T-helper 17 cell (primary cell): Measurements from ENCODE around the gene ATP8B1. TPM values are rescaled to one million over a fixed set of nuclear protein-coding genes. Genes with fewer than 3 reads are reported as not detected.
"Not testable (repeated sequence)": the region's sequence is repeated elsewhere in the genome, so short reads cannot be mapped to it uniquely, and the experiment has no call there.

ENCODE experiments used
- ATAC-seq: fragments of 150-1000 bp; cut with Tn5 transposase; 2 replicates; pipeline ENCODE4 v1.10.0; 2021; ENCODE audit warnings: mild to moderate bottlenecking, moderate library complexity
- DNase-seq, 3 donors: peaks; one replicate each; pipeline versions ENCODE4 v3.0.0 to v3.0.0-alpha.2; 2020 to 2021
- H3K9me3 ChIP-seq: one replicate; pipeline ENCODE4 v1.7.0; 2013; ENCODE audit warnings: low read length, mild to moderate bottlenecking; ENCODE audit not compliant: control insufficient read depth, poor library complexity, severe bottlenecking
- H3K27ac Mint-ChIP-seq: one replicate; pipeline ENCODE4 v1.8.0; 2022; ENCODE audit warnings: mild to moderate bottlenecking, moderate library complexity, mixed read lengths
- H3K27me3 Mint-ChIP-seq: one replicate; pipeline ENCODE4 v1.8.0; 2022; ENCODE audit warnings: mixed read lengths
- H3K36me3 Mint-ChIP-seq: one replicate; pipeline ENCODE4 v1.8.0; 2022; ENCODE audit warnings: low read depth, mixed read lengths
- H3K4me1 Mint-ChIP-seq: one replicate; pipeline ENCODE4 v1.8.0; 2022; ENCODE audit warnings: mild to moderate bottlenecking, mixed read lengths
- H3K4me3 Mint-ChIP-seq: one replicate; pipeline ENCODE4 v1.8.0; 2022; ENCODE audit warnings: mild to moderate bottlenecking, moderate library complexity, mixed read lengths
- total RNA-seq, 4 donors: library from RNA in 2 of 4; stranded (reverse) in 2 of 4; gene quantifications; one replicate each; pipeline ENCODE4 v1.2.3 and lab custom pipeline; 2022 to 2026

Gene ATP8B1
- total RNA-seq, 2 donors from 2014 or later, result not detected

- no peak overlapping the region for H3K4me3 Mint-ChIP-seq
Observed at GRCh38 chr18:57834616-57835015, 31.5 kb upstream of the ATP8B1 start.

GRCh38 chr18:57833441-57834101 is 30.5 kb upstream of the ATP8B1 start:
- no peak for DNase-seq
- ATAC-seq, result no peak
- H3K27ac Mint-ChIP-seq, result peak overlapping the region; percentile 37

More at GRCh38 chr18:57834616-57835015, 31.5 kb upstream of the ATP8B1 start:
- H3K36me3 Mint-ChIP-seq, result peaks cover 5% of the 10 kb centered on the region
- H3K4me1 Mint-ChIP-seq, result peaks cover 16% of the 10 kb centered on the region
- H3K27ac Mint-ChIP-seq, result peak overlapping the region; percentile 37
- H3K27me3 Mint-ChIP-seq, result peaks cover 19% of the 10 kb centered on the region
- no peak for ATAC-seq
- no peak for DNase-seq
- H3K9me3 ChIP-seq, result no peaks in the 10 kb centered on the region

DNA sequence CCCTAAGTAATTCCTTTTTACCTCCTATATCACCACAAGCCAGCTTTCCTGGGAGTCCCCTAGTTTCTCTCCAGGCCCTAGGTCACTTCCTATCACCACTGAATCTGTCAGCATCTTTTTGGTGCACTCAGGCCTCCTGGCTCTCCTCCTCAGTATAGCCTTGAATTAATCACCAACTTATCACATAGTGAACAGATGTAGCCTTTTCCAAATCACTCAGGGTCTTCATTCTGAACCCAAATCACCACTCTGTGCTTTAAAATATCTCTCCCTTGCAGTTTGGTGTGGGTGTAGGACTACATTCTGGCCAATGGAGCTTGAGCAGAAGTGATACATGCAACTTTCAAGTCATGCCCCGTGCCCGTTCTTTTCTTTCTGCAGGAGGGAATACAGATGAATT is 29.6 kb upstream of the ATP8B1 start:
- peaks cover 16% of the 10 kb centered on the region for H3K4me1 Mint-ChIP-seq
- no peak overlapping the region for H3K27ac Mint-ChIP-seq
- ATAC-seq (no peak), DNase-seq (no peak)
- H3K9me3 ChIP-seq, result no peaks in the 10 kb centered on the region
- H3K4me3 Mint-ChIP-seq, result no peak overlapping the region
- peaks cover 5% of the 10 kb centered on the region for H3K36me3 Mint-ChIP-seq
- H3K27me3 Mint-ChIP-seq, result peaks cover 10% of the 10 kb centered on the region

More at GRCh38 chr18:57833441-57834101, 30.5 kb upstream of the ATP8B1 start:
- H3K4me1 Mint-ChIP-seq, result peaks cover 16% of the 10 kb centered on the region
- peaks cover 5% of the 10 kb centered on the region for H3K36me3 Mint-ChIP-seq
- no peaks in the 10 kb centered on the region for H3K9me3 ChIP-seq
- peak overlapping the region; percentile 72 for H3K4me3 Mint-ChIP-seq
- H3K27me3 Mint-ChIP-seq, result peaks cover 15% of the 10 kb centered on the region

DNA sequence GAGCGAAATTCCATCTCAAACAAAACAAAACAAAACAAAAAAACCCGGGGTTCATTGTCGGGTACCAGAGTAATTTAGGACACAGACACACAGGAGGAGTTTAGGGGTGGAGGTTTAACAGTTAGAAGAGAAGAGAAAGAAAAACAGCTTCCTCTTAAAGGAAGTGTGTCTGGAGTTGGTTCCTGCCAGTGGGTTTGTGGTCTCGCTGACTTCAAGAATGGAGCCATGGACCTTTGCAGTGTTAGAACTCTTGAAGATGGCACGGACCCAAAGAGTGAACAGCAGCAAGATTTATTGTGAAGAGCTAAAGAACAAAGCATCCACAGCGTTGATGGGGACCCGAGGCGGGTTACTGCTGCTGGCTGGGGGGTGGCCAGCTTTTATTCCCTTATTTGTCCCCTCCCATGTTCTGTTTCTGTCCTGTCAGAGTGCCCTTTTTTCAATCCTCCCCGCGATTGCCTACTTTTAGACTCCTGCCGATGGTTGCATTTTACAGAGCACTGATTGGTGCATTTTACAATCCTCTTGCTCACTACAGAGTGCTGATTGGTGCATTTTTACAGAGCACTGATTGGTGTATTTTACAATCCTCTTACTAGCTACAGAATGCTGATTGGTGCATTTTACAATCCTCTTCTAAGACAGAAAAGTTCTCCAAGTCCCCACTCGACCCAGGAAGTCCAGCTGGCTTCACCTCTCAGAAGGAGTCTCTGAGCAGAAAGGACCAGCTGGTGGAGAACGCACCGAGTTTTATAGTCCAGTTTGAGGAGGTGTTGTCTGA is 28.7 kb upstream of the ATP8B1 start:
- no peaks in the 10 kb centered on the region for H3K9me3 ChIP-seq
- Mint-ChIP-seq H3K27ac (no peak overlapping the region), H3K4me1 (peaks cover 16% of the 10 kb centered on the region), H3K27me3 (peaks cover 10% of the 10 kb centered on the region), H3K4me3 (no peak overlapping the region), H3K36me3 (peaks cover 3% of the 10 kb centered on the region)
- ATAC-seq, result no peak
- DNase-seq, result no peak

GRCh38 chr18:57827646-57828045 is 24.5 kb upstream of the ATP8B1 start:
- no peaks in the 10 kb centered on the region for H3K9me3 ChIP-seq
- H3K4me3 Mint-ChIP-seq, result no peak overlapping the region
- DNase-seq (no peak), ATAC-seq (no peak)
- H3K36me3 Mint-ChIP-seq, result peaks cover 2% of the 10 kb centered on the region
- H3K27ac Mint-ChIP-seq, result no peak overlapping the region
- H3K4me1 Mint-ChIP-seq, result peaks cover 4% of the 10 kb centered on the region
- H3K27me3 Mint-ChIP-seq, result peaks cover 21% of the 10 kb centered on the region

DNA sequence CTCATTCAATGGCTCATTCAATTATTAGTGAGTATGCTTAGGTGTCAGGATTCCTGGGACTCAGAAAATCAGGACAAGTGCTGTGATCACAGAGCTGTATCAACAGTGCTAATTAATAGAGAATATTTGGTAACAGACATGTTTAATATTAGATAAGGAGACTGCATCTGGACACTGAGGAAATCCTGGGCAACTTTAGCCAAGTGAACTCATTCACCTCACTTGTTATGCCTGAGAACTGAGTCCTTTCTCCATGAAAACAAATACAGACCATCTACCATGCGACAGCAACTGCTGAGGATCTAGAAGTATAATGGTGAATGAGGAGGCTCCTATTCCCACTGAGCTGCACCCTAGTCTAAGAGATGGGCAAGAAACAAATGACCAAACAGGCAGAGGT is 23.1 kb upstream of the ATP8B1 start:
- ATAC-seq (no peak), DNase-seq (no peak)
- H3K9me3 ChIP-seq, result no peaks in the 10 kb centered on the region
- Mint-ChIP-seq H3K27ac (no peak overlapping the region), H3K36me3 (no peaks in the 10 kb centered on the region), H3K4me3 (no peak overlapping the region), H3K27me3 (peaks cover 21% of the 10 kb centered on the region), H3K4me1 (no peaks in the 10 kb centered on the region)

- H3K9me3 ChIP-seq, DNase-seq, H3K4me1 Mint-ChIP-seq, ATAC-seq, H3K27ac Mint-ChIP-seq, H3K4me3 Mint-ChIP-seq, H3K36me3 Mint-ChIP-seq: not testable (repeated sequence)
- peaks cover 26% of the 10 kb centered on the region for H3K27me3 Mint-ChIP-seq
Observed at GRCh38 chr18:57820583-57820982, 17.5 kb upstream of the ATP8B1 start.

- ATAC-seq (no peak), DNase-seq (no peak)
- Mint-ChIP-seq H3K36me3 (no peaks in the 10 kb centered on the region), H3K27ac (no peak overlapping the region), H3K4me1 (no peaks in the 10 kb centered on the region), H3K27me3 (peaks cover 26% of the 10 kb centered on the region), H3K4me3 (no peak overlapping the region)
- no peaks in the 10 kb centered on the region for H3K9me3 ChIP-seq
Observed at GRCh38 chr18:57819671-57820460, 16.8 kb upstream of the ATP8B1 start.

DNA sequence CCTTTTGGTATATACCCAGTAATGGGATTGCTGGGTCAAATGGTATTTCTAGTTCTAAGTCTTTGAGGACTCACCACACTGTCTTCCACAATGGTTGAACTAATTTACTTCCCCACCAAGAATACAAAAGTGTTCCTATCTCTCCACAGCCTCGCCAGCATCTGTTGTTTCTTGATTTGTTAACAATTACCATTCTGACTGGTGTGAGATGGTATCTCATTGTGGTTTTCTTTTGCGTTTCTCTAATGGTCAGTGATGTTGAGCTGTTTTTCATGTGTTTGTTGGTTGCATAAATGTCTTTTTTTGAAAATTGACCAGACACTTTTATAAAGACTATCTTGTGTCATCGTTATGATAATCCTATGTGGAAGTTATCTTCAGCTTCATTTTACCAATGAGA is 16.0 kb upstream of the ATP8B1 start:
- H3K27me3 Mint-ChIP-seq, result peaks cover 25% of the 10 kb centered on the region
- no peak overlapping the region for H3K4me3 Mint-ChIP-seq
- no peak overlapping the region for H3K27ac Mint-ChIP-seq
- ATAC-seq (no peak), DNase-seq (no peak)
- H3K4me1 Mint-ChIP-seq, result no peaks in the 10 kb centered on the region
- H3K9me3 ChIP-seq, result no peaks in the 10 kb centered on the region
- no peaks in the 10 kb centered on the region for H3K36me3 Mint-ChIP-seq

DNA sequence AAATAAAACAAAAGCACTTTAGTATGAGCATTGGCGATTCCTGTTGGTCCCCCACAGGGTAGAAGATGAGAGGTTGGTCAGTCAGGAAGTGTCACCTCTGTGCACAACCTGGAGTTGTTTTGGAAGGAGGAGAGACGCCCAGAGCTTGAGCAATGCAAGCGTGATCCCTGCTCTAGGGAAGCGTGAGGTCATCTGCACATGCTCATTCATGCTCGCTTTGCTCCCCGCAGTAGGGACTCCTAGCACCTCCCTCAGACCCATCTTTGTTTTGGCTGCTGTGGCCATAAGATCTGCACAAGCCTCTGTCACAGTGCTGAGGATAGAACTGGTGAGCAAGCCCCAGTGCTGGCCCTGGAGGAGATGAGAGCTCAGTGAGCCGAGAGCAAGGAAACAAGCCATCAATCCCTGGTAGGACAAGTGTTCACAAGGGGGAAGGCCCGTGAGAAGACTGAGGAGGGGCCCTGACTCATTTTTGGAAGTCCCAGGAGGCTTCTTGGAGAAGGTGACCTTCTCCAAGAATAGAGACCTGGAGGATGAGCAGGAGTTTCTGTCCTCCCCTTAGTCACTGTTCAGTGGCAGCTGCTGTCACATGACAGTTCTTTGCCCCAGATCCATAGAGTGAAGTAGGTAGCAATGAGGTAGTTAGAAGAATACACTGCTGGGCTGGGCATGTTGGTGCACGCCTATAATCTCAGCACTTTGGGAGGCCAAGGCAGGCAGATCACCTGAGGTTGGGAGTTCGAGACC is 13.3 kb upstream of the ATP8B1 start:
- DNase-seq, result no peak
- H3K4me1 Mint-ChIP-seq, result no peaks in the 10 kb centered on the region
- H3K27ac Mint-ChIP-seq, result no peak overlapping the region
- H3K36me3 Mint-ChIP-seq, result peaks cover 4% of the 10 kb centered on the region
- no peak for ATAC-seq
- H3K27me3 Mint-ChIP-seq, result peaks cover 13% of the 10 kb centered on the region
- H3K4me3 Mint-ChIP-seq, result no peak overlapping the region
- peaks cover 4% of the 10 kb centered on the region for H3K9me3 ChIP-seq

DNA sequence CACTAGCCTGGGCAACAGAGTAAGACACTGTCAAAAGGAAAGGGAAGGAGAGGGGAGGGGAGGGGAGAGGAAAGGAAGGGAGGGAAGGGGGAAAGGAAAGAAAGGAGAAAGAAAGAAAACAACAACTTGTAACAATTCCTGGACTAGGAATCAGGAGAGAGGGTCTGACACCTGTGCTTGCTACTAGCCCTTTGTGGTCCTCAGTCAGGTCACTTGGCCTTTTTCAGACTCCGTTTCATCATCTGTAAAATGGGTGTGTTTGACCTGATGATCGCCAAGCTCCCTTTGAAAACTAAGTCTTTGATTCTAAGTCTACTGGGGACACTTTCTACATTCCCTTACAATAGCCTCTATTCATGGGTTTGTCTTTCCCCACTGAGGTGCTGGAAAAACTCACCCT is 11.4 kb upstream of the ATP8B1 start:
- Mint-ChIP-seq H3K4me1 (no peaks in the 10 kb centered on the region), H3K27me3 (peaks cover 13% of the 10 kb centered on the region), H3K36me3 (peaks cover 7% of the 10 kb centered on the region), H3K4me3 (no peak overlapping the region), H3K27ac (no peak overlapping the region)
- no peak for DNase-seq
- H3K9me3 ChIP-seq, result peaks cover 4% of the 10 kb centered on the region
- no peak for ATAC-seq

- Mint-ChIP-seq H3K27me3 (peaks cover 24% of the 10 kb centered on the region), H3K4me1 (no peaks in the 10 kb centered on the region), H3K4me3 (no peak overlapping the region), H3K27ac (no peak overlapping the region), H3K36me3 (peaks cover 7% of the 10 kb centered on the region)
- DNase-seq, result no peak
- peaks cover 4% of the 10 kb centered on the region for H3K9me3 ChIP-seq
- no peak for ATAC-seq
Observed at GRCh38 chr18:57813245-57813644, 10.1 kb upstream of the ATP8B1 start.

- no peak for ATAC-seq
- Mint-ChIP-seq H3K27me3 (peaks cover 18% of the 10 kb centered on the region), H3K36me3 (peaks cover 7% of the 10 kb centered on the region), H3K4me3 (no peak overlapping the region), H3K27ac (no peak overlapping the region), H3K4me1 (no peaks in the 10 kb centered on the region)
- peaks cover 4% of the 10 kb centered on the region for H3K9me3 ChIP-seq
- DNase-seq, result no peak
Observed at GRCh38 chr18:57812126-57812477, 9.0 kb upstream of the ATP8B1 start.
